Ramos (cell line): ENCODE results near the gene SPP1.
"Not testable (repeated sequence)": the region's sequence is repeated elsewhere in the genome, so short reads cannot be mapped to it uniquely, and the experiment has no call there.

ENCODE experiments used
- in situ Hi-C: fragments of 300-500 bp; cut with MboI; formaldehyde crosslinking; loops from one replicate; pipeline ENCODE4 v1.14.3; 2022; ENCODE audit warnings: low sequenced_read_pairs; ENCODE audit not compliant: unreplicated experiment

The SPP1 gene

GRCh38 chr4:88017516-88018297 lies 42.2 kb downstream of the SPP1 start:
- in situ Hi-C loops: no loop called here

GRCh38 chr4:88018466-88018865 lies 43.0 kb downstream of the SPP1 start:
- in situ Hi-C loops: no loop called here

GRCh38 chr4:88021824-88022223 lies 46.3 kb downstream of the SPP1 start:
- in situ Hi-C loops: no loop called here

GRCh38 chr4:88022289-88022688 lies 46.8 kb downstream of the SPP1 start:
- in situ Hi-C loops: no loop called here

GRCh38 chr4:88025868-88026661 lies 50.6 kb downstream of the SPP1 start:
- in situ Hi-C loops: not testable (repeated sequence)

GRCh38 chr4:88027611-88028608 lies 52.4 kb downstream of the SPP1 start:
- in situ Hi-C loops: no loop called here

GRCh38 chr4:88028946-88029345 lies 53.4 kb downstream of the SPP1 start:
- in situ Hi-C loops: no loop called here

GRCh38 chr4:88029556-88029955 lies 54.0 kb downstream of the SPP1 start:
- in situ Hi-C loops: no loop called here

GRCh38 chr4:88030565-88031310 lies 55.2 kb downstream of the SPP1 start:
- in situ Hi-C loops: loop anchor here (10.0 kb wide), 2 partner anchors 184 to 484 kb away; no protein-coding TSS in a partner anchor
